HepG2 (cell line): ENCODE results near the gene PSMB8. TPM values are rescaled to one million over a fixed set of nuclear protein-coding genes. Genes with fewer than 3 reads are reported as not detected.

Experiments
- ATF6 ChIP-seq: sonication (generic); formaldehyde crosslinking; conservative IDR thresholded peaks from 2 replicates; pipeline ENCODE4 v1.4.0; 2020; ENCODE audit warnings: missing genetic modification reagents
- GABPB1 ChIP-seq: IDR thresholded peaks from 2 replicates; pipeline ENCODE4 v1.6.1; 2016; ENCODE audit warnings: mild to moderate bottlenecking, missing genetic modification reagents, moderate library complexity, missing compliant biosample characterization
- HCFC1 ChIP-seq: fragments of 150-350 bp; IDR thresholded peaks from 2 replicates; pipeline ENCODE4 v1.6.1; 2014; ENCODE audit warnings: low read depth, low read length
- HINFP ChIP-seq: sonication (generic); formaldehyde crosslinking; IDR thresholded peaks from 2 replicates; pipeline ENCODE4 v1.4.0; 2020; ENCODE audit warnings: low read depth, mild to moderate bottlenecking, missing genetic modification reagents
- IRF2 ChIP-seq: IDR thresholded peaks from 2 replicates; pipeline ENCODE4 v1.6.1; 2018; ENCODE audit warnings: missing genetic modification reagents, missing compliant biosample characterization
- ISX ChIP-seq: sonication (generic); formaldehyde crosslinking; conservative IDR thresholded peaks from 2 replicates; pipeline ENCODE4 v1.5.0; 2020; ENCODE audit warnings: missing genetic modification reagents
- KLF6 ChIP-seq: IDR thresholded peaks from 2 replicates; pipeline ENCODE4 v1.8.0; 2016; ENCODE audit warnings: missing biosample characterization, missing genetic modification reagents
- RARG ChIP-seq: sonication (generic); formaldehyde crosslinking; IDR thresholded peaks from 2 replicates; pipeline ENCODE4 v1.4.0; 2020; ENCODE audit warnings: low read depth, mild to moderate bottlenecking, missing genetic modification reagents
- SMAD9 ChIP-seq: sonication (generic); formaldehyde crosslinking; IDR thresholded peaks from 2 replicates; pipeline ENCODE4 v1.5.1; 2020; ENCODE audit warnings: mild to moderate bottlenecking, missing genetic modification reagents
- ZBTB10 ChIP-seq: sonication (generic); formaldehyde crosslinking; IDR thresholded peaks from 2 replicates; pipeline ENCODE4 v1.4.0; 2020; ENCODE audit warnings: missing genetic modification reagents, borderline replicate concordance
- ZKSCAN5 ChIP-seq: sonication (generic); formaldehyde crosslinking; IDR thresholded peaks from 2 replicates; pipeline ENCODE4 v1.5.1; 2020; ENCODE audit warnings: mild to moderate bottlenecking, missing genetic modification reagents
- ZNF337 ChIP-seq: sonication (generic); formaldehyde crosslinking; IDR thresholded peaks from 2 replicates; pipeline ENCODE4 v1.5.1; 2020; ENCODE audit warnings: missing genetic modification reagents, low read depth, mild to moderate bottlenecking, borderline replicate concordance
- ZNF432 ChIP-seq: sonication (generic); formaldehyde crosslinking; IDR thresholded peaks from 2 replicates; pipeline ENCODE4 v1.5.0; 2020; ENCODE audit warnings: missing genetic modification reagents, mild to moderate bottlenecking, borderline replicate concordance
- ZNF496 ChIP-seq: sonication (generic); formaldehyde crosslinking; IDR thresholded peaks from 2 replicates; pipeline ENCODE4 v1.8.1; 2023; ENCODE audit warnings: mild to moderate bottlenecking, moderate library complexity, missing genetic modification reagents; ENCODE audit not compliant: insufficient replicate concordance
- ZNF629 ChIP-seq: sonication (generic); formaldehyde crosslinking; conservative IDR thresholded peaks from 2 replicates; pipeline ENCODE4 v1.5.0; 2020; ENCODE audit warnings: missing genetic modification reagents
- ZNF768 ChIP-seq: sonication (generic); formaldehyde crosslinking; IDR thresholded peaks from 2 replicates; pipeline ENCODE4 v1.4.0; 2020; ENCODE audit warnings: missing genetic modification reagents
- ZNF782 ChIP-seq: sonication (generic); formaldehyde crosslinking; IDR thresholded peaks from 2 replicates; pipeline ENCODE4 v1.4.0; 2020; ENCODE audit warnings: missing genetic modification reagents, mild to moderate bottlenecking, borderline replicate concordance
- polyA plus RNA-seq, 8 experiments: library from polyadenylated mRNA; depleted of rRNA in 3 of 8; stranded (reverse) in 7 of 8; unstranded in 1 of 8; fragments of >200 nt; fragmentation: Illumina TruSeq in 4 of 8; extraction: Trizol in 4 of 8; gene quantifications; 2 replicates each; pipeline versions ENCODE4 v1.2.1 to v1.2.3, GENCODE V29; 2011 to 2016; ENCODE audit warnings: low read depth in 4 of 8, missing spikeins in 1 of 8, mixed read lengths in 1 of 8; ENCODE audit not compliant: insufficient read depth in 1 of 8
- total RNA-seq, 5 experiments: library from RNA; depleted of rRNA; stranded (reverse); fragments of >200 nt; fragmentation: Illumina TruSeq; extraction: Trizol; gene quantifications; 2 replicates each; pipeline ENCODE4 v1.2.3, GENCODE V29; 2016; ENCODE audit warnings: low read depth in 1 of 5
- TF ChIP-seq, protein P1 (sequence below): sonication (generic); formaldehyde crosslinking; IDR thresholded peaks from 2 replicates; pipeline ENCODE4 v1.4.0; 2020; ENCODE audit warnings: missing genetic modification reagents, low read depth, mild to moderate bottlenecking, borderline replicate concordance
- TF ChIP-seq, protein P2 (sequence below): sonication (generic); formaldehyde crosslinking; IDR thresholded peaks from 2 replicates; pipeline ENCODE4 v1.4.0; 2020; ENCODE audit warnings: missing genetic modification reagents, borderline replicate concordance
- TF ChIP-seq, protein P3 (sequence below): IDR thresholded peaks from 2 replicates; pipeline ENCODE4 v1.6.1; 2018; ENCODE audit warnings: missing genetic modification reagents, mild to moderate bottlenecking, missing compliant biosample characterization

The PSMB8 gene
- total and polyA plus RNA-seq, 2 of the 13 experiments (the other 11 are each of a cell fraction or from before 2014, with no cell fraction given), result 30.7 to 64.7 TPM

- TF ChIP-seq ZNF496 (CRISPR knock-in tag) (no peak), SMAD9 (no peak), ZBTB10 (no peak), IRF2 (CRISPR knock-in tag) (no peak), RARG (CRISPR knock-in tag) (no peak), ZNF629 (CRISPR knock-in tag) (no peak), ATF6 (CRISPR knock-in tag) (no peak), ZKSCAN5 (CRISPR knock-in tag) (no peak), ISX (CRISPR knock-in tag) (no peak), ZNF337 (CRISPR knock-in tag) (no peak), GABPB1 (CRISPR knock-in tag) (no peak), KLF6 (CRISPR knock-in tag) (no peak), ZNF768 (0 out of 2 replicates have a peak, but pooled peaks have one; percentile 15), HINFP (CRISPR knock-in tag) (peak; percentile 24; the same call in 1 of the 2 replicates), ZNF782 (no peak), HCFC1 (no peak), ZNF432 (CRISPR knock-in tag) (no peak)
- TF ChIP-seq, protein P1, sequence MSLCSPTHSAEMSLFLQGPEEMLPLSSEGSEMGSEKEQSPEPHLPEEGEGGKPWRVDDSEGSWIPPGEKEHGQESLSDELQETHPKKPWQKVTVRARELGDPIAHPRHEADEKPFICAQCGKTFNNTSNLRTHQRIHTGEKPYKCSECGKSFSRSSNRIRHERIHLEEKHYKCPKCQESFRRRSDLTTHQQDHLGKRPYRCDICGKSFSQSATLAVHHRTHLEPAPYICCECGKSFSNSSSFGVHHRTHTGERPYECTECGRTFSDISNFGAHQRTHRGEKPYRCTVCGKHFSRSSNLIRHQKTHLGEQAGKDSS, result no peak
- TF ChIP-seq, protein P2, sequence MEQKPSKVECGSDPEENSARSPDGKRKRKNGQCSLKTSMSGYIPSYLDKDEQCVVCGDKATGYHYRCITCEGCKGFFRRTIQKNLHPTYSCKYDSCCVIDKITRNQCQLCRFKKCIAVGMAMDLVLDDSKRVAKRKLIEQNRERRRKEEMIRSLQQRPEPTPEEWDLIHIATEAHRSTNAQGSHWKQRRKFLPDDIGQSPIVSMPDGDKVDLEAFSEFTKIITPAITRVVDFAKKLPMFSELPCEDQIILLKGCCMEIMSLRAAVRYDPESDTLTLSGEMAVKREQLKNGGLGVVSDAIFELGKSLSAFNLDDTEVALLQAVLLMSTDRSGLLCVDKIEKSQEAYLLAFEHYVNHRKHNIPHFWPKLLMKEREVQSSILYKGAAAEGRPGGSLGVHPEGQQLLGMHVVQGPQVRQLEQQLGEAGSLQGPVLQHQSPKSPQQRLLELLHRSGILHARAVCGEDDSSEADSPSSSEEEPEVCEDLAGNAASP (CRISPR knock-in tag), result no peak
- TF ChIP-seq, protein P3, sequence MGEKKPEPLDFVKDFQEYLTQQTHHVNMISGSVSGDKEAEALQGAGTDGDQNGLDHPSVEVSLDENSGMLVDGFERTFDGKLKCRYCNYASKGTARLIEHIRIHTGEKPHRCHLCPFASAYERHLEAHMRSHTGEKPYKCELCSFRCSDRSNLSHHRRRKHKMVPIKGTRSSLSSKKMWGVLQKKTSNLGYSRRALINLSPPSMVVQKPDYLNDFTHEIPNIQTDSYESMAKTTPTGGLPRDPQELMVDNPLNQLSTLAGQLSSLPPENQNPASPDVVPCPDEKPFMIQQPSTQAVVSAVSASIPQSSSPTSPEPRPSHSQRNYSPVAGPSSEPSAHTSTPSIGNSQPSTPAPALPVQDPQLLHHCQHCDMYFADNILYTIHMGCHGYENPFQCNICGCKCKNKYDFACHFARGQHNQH (CRISPR knock-in tag), result no peak
These were observed 1.1 kb upstream of the PSMB8 start (continued) for GRCh38 chr6:32844839-32845383.
